K562 (cell line): ENCODE results near the gene SPTA1. TPM values are rescaled to one million over a fixed set of nuclear protein-coding genes. Genes with fewer than 3 reads are reported as not detected.
A peak's percentile ranks its signal among the peaks of the same experiment; 100 is the strongest.

Experiments
- ATAC-seq: fragments of 200-7000 bp; cut with Tn5 transposase; 3 replicates; pipeline ENCODE4 v1.9.1; 2020; ENCODE audit warnings: moderate library complexity
- BruUV-seq: library from RNA; stranded (reverse); fragments of 400-500 nt; replicated peaks from 2 replicates; lab custom pipeline; 2021; lab: Mats Ljungman, UMichigan
- CTCF ChIA-PET: fragments of 300-600 bp; formaldehyde crosslinking; extraction: SDS; loops from one replicate; lab custom pipeline; 2021; ENCODE audit warnings: low intra/inter-chr PET ratio; lab: Yijun Ruan, JAX
- POLR2A ChIA-PET: fragments of 300-600, 350-650 bp; sonication (Branson Sonifier 250); formaldehyde crosslinking; extraction: SDS; loops from one replicate; lab custom pipeline; 2021; ENCODE audit warnings: antibody characterized with exemption, inconsistent platforms; lab: Yijun Ruan, JAX
- DNase-seq, 4 experiments: peaks; one replicate each; pipeline versions ENCODE4 v3.0.0 to v3.0.0-alpha.2; 2011 to 2018; ENCODE audit warnings: low spot score in 3 of 4, mixed read lengths in 3 of 4; ENCODE audit errors: extremely low read depth in 1 of 4
- FAIRE-seq: peaks from 2 replicates; lab custom pipeline; 2011; peaks lifted over from hg19 to GRCh38; lab: Jason Lieb, UNC
- H2AFZ ChIP-seq: 2 replicates; pipeline ENCODE4 v1.6.0; 2011; ENCODE audit warnings: low read depth, low read length, control low read depth, inconsistent platforms
- H3K27ac ChIP-seq: fragments of 200-600 bp; 3 replicates; pipeline ENCODE4 v1.8.0; 2011; ENCODE audit warnings: low read depth, mild to moderate bottlenecking, control low read depth, inconsistent platforms, low read length, moderate library complexity, mixed read lengths; ENCODE audit errors: extremely low read depth
- H3K27me3 ChIP-seq, 2 experiments: fragments of 300-600 bp in 1 of 2; 2 replicates in 1 of 2; 3 replicates in 1 of 2; pipeline versions ENCODE4 v1.6.0 to v1.8.0; 2011; ENCODE audit warnings: inconsistent platforms in 2 of 2, low read length in 2 of 2, mild to moderate bottlenecking in 1 of 2, mixed read lengths in 1 of 2, moderate library complexity in 1 of 2; ENCODE audit not compliant: control insufficient read depth in 2 of 2, insufficient read depth in 2 of 2
- H3K36me3 ChIP-seq: fragments of 300-600 bp; 3 replicates; pipeline ENCODE4 v1.8.0; 2011; ENCODE audit warnings: mild to moderate bottlenecking, low read length, inconsistent platforms; ENCODE audit not compliant: control insufficient read depth, insufficient read depth
- H3K4me1 ChIP-seq, 2 experiments: fragments of 200-600 bp in 1 of 2; replicated peaks in 1 of 2; 2 replicates in 1 of 2; 3 replicates in 1 of 2; pipeline versions ENCODE4 v1.5.1 to v1.8.0; 2011; ENCODE audit warnings: inconsistent platforms in 2 of 2, low read length in 2 of 2, mild to moderate bottlenecking in 1 of 2, mixed read lengths in 1 of 2, moderate library complexity in 1 of 2; ENCODE audit not compliant: control insufficient read depth in 2 of 2, insufficient read depth in 2 of 2
- H3K4me2 ChIP-seq: 2 replicates; pipeline ENCODE4 v1.6.1; 2011; ENCODE audit warnings: low read length, control low read depth, inconsistent platforms, mixed read lengths; ENCODE audit not compliant: insufficient read depth
- H3K4me3 ChIP-seq: fragments of 200-600 bp; sonication (generic), shearing (Covaris generic); 2 replicates; pipeline ENCODE4 v1.5.1; 2016; ENCODE audit warnings: control low read depth, inconsistent platforms
- H3K79me2 ChIP-seq: fragments of 200-600 bp; 3 replicates; pipeline ENCODE4 v1.8.0; 2011; ENCODE audit warnings: low read length, inconsistent platforms; ENCODE audit not compliant: control insufficient read depth, insufficient read depth
- H3K9ac ChIP-seq, 2 experiments: 2 replicates each; pipeline versions ENCODE4 v1.6.0 to v1.6.1; 2011; ENCODE audit warnings: low read depth in 2 of 2, low read length in 2 of 2, control low read depth in 1 of 2, inconsistent platforms in 1 of 2, mild to moderate bottlenecking in 1 of 2, mixed read lengths in 1 of 2; ENCODE audit not compliant: insufficient read depth in 1 of 2
- H3K9me1 ChIP-seq: one replicate; pipeline ENCODE4 v1.6.0; 2011; ENCODE audit warnings: inconsistent platforms, mild to moderate bottlenecking, low read length, moderate library complexity; ENCODE audit not compliant: control insufficient read depth, insufficient read depth
- H3K9me3 ChIP-seq: replicated peaks from 2 replicates; pipeline ENCODE4 v1.5.1; 2011; ENCODE audit warnings: low read depth, low read length, inconsistent platforms; ENCODE audit not compliant: control insufficient read depth, insufficient read depth
- H4K20me1 ChIP-seq: replicated peaks from 2 replicates; pipeline ENCODE4 v1.6.1; 2011; ENCODE audit warnings: low read length, inconsistent platforms, mixed read lengths; ENCODE audit not compliant: control insufficient read depth, insufficient read depth
- DMBX1 ChIP-seq: fragments of 250-450 bp; sonication (Bioruptor Pico); IDR thresholded peaks from 2 replicates; pipeline ENCODE4 v1.8.0; 2022; ENCODE audit warnings: inconsistent platforms, mild to moderate bottlenecking, moderate library complexity, borderline replicate concordance
- EWSR1 ChIP-seq: fragments of 450-650 bp; IDR thresholded peaks from 2 replicates; pipeline ENCODE4 v1.6.1; 2018; ENCODE audit warnings: borderline replicate concordance, mild to moderate bottlenecking, low read depth, moderate library complexity; ENCODE audit not compliant: partially characterized antibody
- JUNB ChIP-seq: fragments of 450-650 bp; formaldehyde crosslinking; conservative IDR thresholded peaks from 2 replicates; pipeline ENCODE4 v1.4.0; 2020; ENCODE audit warnings: mild to moderate bottlenecking
- KLF6 ChIP-seq: fragments of 250-450 bp; sonication (Bioruptor Pico); IDR thresholded peaks from 2 replicates; pipeline ENCODE4 v1.4.0; 2020; ENCODE audit warnings: mild to moderate bottlenecking, moderate library complexity, borderline replicate concordance
- MBD2 ChIP-seq: sonication (generic); IDR thresholded peaks from 2 replicates; pipeline ENCODE4 v1.6.1; 2016; ENCODE audit warnings: low read depth, borderline replicate concordance
- MEIS2 ChIP-seq: fragments of 450-650 bp; IDR thresholded peaks from 2 replicates; pipeline ENCODE4 v1.6.1; 2014; ENCODE audit warnings: mild to moderate bottlenecking; ENCODE audit not compliant: partially characterized antibody
- SMARCB1 ChIP-seq: IDR thresholded peaks from 2 replicates; pipeline ENCODE4 v1.6.1; 2011; ENCODE audit warnings: improper control_type of control experiment, low read depth; ENCODE audit not compliant: insufficient read length
- ZNF212 ChIP-seq: fragments of 450-650 bp; formaldehyde crosslinking; IDR thresholded peaks from 2 replicates; pipeline ENCODE4 v1.4.0; 2020; ENCODE audit warnings: mild to moderate bottlenecking
- ZNF217 ChIP-seq: sonication (generic); formaldehyde crosslinking; IDR thresholded peaks from 2 replicates; pipeline ENCODE4 v1.8.0; 2022; ENCODE audit warnings: mild to moderate bottlenecking, missing genetic modification reagents
- ZNF507 ChIP-seq: conservative IDR thresholded peaks from 2 replicates; pipeline ENCODE4 v1.6.1; 2017; ENCODE audit warnings: missing genetic modification characterization, missing compliant biosample characterization
- in situ Hi-C: fragments of 300-500 bp; cut with MboI; formaldehyde crosslinking; loops from 4 replicates; pipeline ENCODE4 v1.15.0; 2018; ENCODE audit warnings: inconsistent platforms, mixed read lengths
- intact Hi-C: fragments of 100-400 bp; cut with micrococcal nuclease; formaldehyde crosslinking; loops from 2 replicates; pipeline ENCODE4 v1.14.2; 2022
- polyA plus RNA-seq, 8 experiments: library from polyadenylated mRNA; depleted of rRNA in 4 of 8; stranded (reverse) in 5 of 8; unstranded in 3 of 8; fragments of >200 nt; fragmentation: Nextera tagmentation in 2 of 8; fragmentation: Illumina TruSeq in 1 of 8; extraction: Ambion mirVana in 2 of 8; extraction: Trizol in 1 of 8; gene quantifications; 2 replicates each; pipeline versions ENCODE4 v1.2.1 to v1.2.3, GENCODE V29; 2011 to 2014; ENCODE audit warnings: inconsistent platforms in 1 of 8, missing spikeins in 1 of 8
- total RNA-seq, 7 experiments: library from RNA; depleted of rRNA in 6 of 7; stranded (reverse); fragments of >200 nt in 6 of 7; fragmentation: Illumina TruSeq in 2 of 7; extraction: Trizol in 2 of 7; gene quantifications; 2 replicates each; pipeline versions ENCODE4 v1.2.1 to v1.2.3, GENCODE V29; 2011 to 2021; ENCODE audit warnings: low replicate concordance in 1 of 7
- TF ChIP-seq, protein P1 (sequence below): fragments of 250-450 bp; sonication (Bioruptor Pico); IDR thresholded peaks from 2 replicates; pipeline ENCODE4 v1.5.0; 2020; ENCODE audit warnings: mild to moderate bottlenecking, borderline replicate concordance

SPTA1 gene
- total and polyA plus RNA-seq, 9 of the 15 experiments (the other 6 are each of a cell fraction or from before 2014, with no cell fraction given): 11.0 to 62.1 (median 45.9) TPM

DNA sequence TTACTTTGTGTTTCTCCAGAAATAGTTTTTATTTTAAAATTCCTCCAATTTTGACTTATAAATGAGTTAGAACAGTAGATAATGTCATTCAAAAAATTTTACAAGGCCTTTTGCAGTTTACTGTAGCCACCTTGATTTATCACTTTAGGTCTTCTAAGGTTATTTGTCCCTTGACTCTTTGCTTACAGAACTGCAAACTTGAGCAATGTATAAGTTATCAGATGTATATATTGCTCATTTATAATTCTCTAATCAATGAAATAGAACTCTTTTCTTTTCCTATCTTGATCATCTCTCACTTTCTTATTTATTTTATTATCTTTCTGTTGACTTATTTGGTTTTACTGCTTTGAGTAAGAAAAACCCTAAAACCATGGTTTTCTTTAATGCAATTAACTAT lies 5.8 kb upstream of the SPTA1 start:
- Histone ChIP-seq H3K4me1 (peaks cover 5 to 14% of the 10 kb centered on the region in 2 experiments; a peak in 4 of 5 replicates), H3K9ac (peak overlapping the region in 1 of 2 experiments; percentile 20; a peak in 1 of 4 replicates), H3K27me3 (no peaks in the 10 kb centered on the region), H3K4me3 (no peak overlapping the region), H3K36me3 (no peaks in the 10 kb centered on the region), H4K20me1 (no peaks in the 10 kb centered on the region), H3K79me2 (no peaks in the 10 kb centered on the region), H3K9me3 (no peaks in the 10 kb centered on the region), H2AFZ (peak overlapping the region; percentile 41; the same call in 1 of the 2 replicates), H3K4me2 (no peak overlapping the region), H3K27ac (peak overlapping the region; percentile 37; the same call in 2 of the 3 replicates), H3K9me1 (no peaks in the 10 kb centered on the region)
- FAIRE-seq (no peak), ATAC-seq (0 out of 3 replicates have a peak, but pooled peaks have one; percentile 16), DNase-seq (no peak)
- intact Hi-C loops (no loop called here), in situ Hi-C loops (no loop called here)
- BruUV-seq: no TSS peak
- POLR2A ChIA-PET: interaction anchor here (0.5 to 0.6 kb wide), 2 partner anchors 26 to 42 kb away, joined by 3 read pairs; no protein-coding TSS in a partner anchor
- CTCF ChIA-PET: no interaction called here
- no peak for TF ChIP-seq EWSR1
- no peak for TF ChIP-seq ZNF217 (CRISPR knock-in tag)
- peak; percentile 18 for TF ChIP-seq SMARCB1
- no peak for TF ChIP-seq MBD2
- peak; percentile 30 for TF ChIP-seq MEIS2
- TF ChIP-seq ZNF507 (tag): no peak
- TF ChIP-seq DMBX1: no peak
- TF ChIP-seq KLF6 (CRISPR knock-in tag): no peak
- TF ChIP-seq, protein P1, sequence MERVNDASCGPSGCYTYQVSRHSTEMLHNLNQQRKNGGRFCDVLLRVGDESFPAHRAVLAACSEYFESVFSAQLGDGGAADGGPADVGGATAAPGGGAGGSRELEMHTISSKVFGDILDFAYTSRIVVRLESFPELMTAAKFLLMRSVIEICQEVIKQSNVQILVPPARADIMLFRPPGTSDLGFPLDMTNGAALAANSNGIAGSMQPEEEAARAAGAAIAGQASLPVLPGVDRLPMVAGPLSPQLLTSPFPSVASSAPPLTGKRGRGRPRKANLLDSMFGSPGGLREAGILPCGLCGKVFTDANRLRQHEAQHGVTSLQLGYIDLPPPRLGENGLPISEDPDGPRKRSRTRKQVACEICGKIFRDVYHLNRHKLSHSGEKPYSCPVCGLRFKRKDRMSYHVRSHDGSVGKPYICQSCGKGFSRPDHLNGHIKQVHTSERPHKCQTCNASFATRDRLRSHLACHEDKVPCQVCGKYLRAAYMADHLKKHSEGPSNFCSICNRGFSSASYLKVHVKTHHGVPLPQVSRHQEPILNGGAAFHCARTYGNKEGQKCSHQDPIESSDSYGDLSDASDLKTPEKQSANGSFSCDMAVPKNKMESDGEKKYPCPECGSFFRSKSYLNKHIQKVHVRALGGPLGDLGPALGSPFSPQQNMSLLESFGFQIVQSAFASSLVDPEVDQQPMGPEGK (CRISPR knock-in tag): no peak
- no peak for TF ChIP-seq JUNB
- no peak for TF ChIP-seq ZNF212 (CRISPR knock-in tag)
